ENCODE results near the gene ENOX1. TPM values are rescaled to one million over a fixed set of nuclear protein-coding genes. Genes with fewer than 3 reads are reported as not detected.

Gene ENOX1
- total and polyA plus RNA-seq, 2 of the 13 experiments (the other 11 are each of a cell fraction or from before 2014, with no cell fraction given), result not detected

GRCh38 chr13:43343645-43344044 is 443.1 kb downstream of the ENOX1 start:
- in situ Hi-C loops (cut with HindIII; ENCODE audit: extremely low pct_ligation_motif_present, low pct_unique_long_range_greater_than_20kb), result no loop called here
- Histone ChIP-seq H3K36me3 (replicated peaks in 1 of 2; ENCODE audit: control insufficient read depth in 1 of 2, insufficient read depth in 2 of 2, low read length in 2 of 2) (no peaks in the 10 kb centered on the region), H2AFZ (ENCODE audit: low read length) (no peak overlapping the region), H3K4me1 (ENCODE audit: insufficient read depth, low read length) (no peaks in the 10 kb centered on the region), H3K27ac (ENCODE audit: extremely low read length, insufficient read depth, low read length) (no peak overlapping the region), H3K4me2 (ENCODE audit: low read depth, low read length) (no peak overlapping the region), H4K20me1 (ENCODE audit: insufficient read depth, low read length) (no peaks in the 10 kb centered on the region), H3K9ac (ENCODE audit: insufficient read depth, low read depth, low read length) (no peak overlapping the region), H3K27me3 (ENCODE audit: control insufficient read depth in 1 of 2, insufficient read depth in 2 of 2, low read length in 2 of 2) (no peaks in the 10 kb centered on the region), H3K4me3 (replicated peaks in 1 of 3; ENCODE audit: insufficient read depth in 1 of 3, low read depth in 2 of 3, low read length in 3 of 3) (no peak overlapping the region), H3K79me2 (ENCODE audit: insufficient read depth, low read length) (no peaks in the 10 kb centered on the region), H3K9me3 (ENCODE audit: low read length) (no peaks in the 10 kb centered on the region)
- ATAC-seq (no peak), FAIRE-seq (no peak), DNase-seq (ENCODE audit: low spot score) (no peak)
- WGBS (ENCODE audit: low lambda C conversion rate), result 29% methylated on average over 2 of the region's 2 CpGs
- CTCF ChIA-PET (ENCODE audit: low intra/inter-chr PET ratio, low total read pairs), result no interaction called here
- POLR2A ChIA-PET, result no interaction called here
- TF ChIP-seq PAF1 (CRISPR knock-in tag; IDR thresholded peaks at IDR 0.05) (no peak), GFI1 (CRISPR knock-in tag; IDR thresholded peaks at IDR 0.05; ENCODE audit: borderline replicate concordance) (no peak), ELF4 (CRISPR knock-in tag; IDR thresholded peaks at IDR 0.05; ENCODE audit: borderline replicate concordance) (no peak), SCMH1 (CRISPR knock-in tag; IDR thresholded peaks at IDR 0.05; ENCODE audit: borderline replicate concordance) (no peak), ZBTB3 (CRISPR knock-in tag; IDR thresholded peaks at IDR 0.05; ENCODE audit: borderline replicate concordance, low read depth) (no peak), ZNF512B (CRISPR knock-in tag; IDR thresholded peaks at IDR 0.05; ENCODE audit: borderline replicate concordance) (no peak), HCFC1 (IDR thresholded peaks at IDR 0.05; ENCODE audit: low read depth, low read length) (no peak), ZNF317 (CRISPR knock-in tag; IDR thresholded peaks at IDR 0.05) (no peak), RNF2 (conservative IDR thresholded peaks at IDR 0.05; ENCODE audit: low read depth) (no peak), TCF7 (IDR thresholded peaks at IDR 0.05; ENCODE audit: low read depth) (no peak), ZNF350 (CRISPR knock-in tag; IDR thresholded peaks at IDR 0.05; ENCODE audit: borderline replicate concordance, low read depth) (no peak), TEAD3 (CRISPR knock-in tag; optimal IDR thresholded peaks at IDR 0.05; ENCODE audit: borderline replicate concordance) (no peak), CREB3 (CRISPR knock-in tag; IDR thresholded peaks at IDR 0.05) (no peak), HDAC1 (CRISPR knock-in tag; IDR thresholded peaks at IDR 0.05) (no peak), MXD4 (CRISPR knock-in tag; IDR thresholded peaks at IDR 0.05) (no peak), ZFAT (CRISPR knock-in tag; conservative IDR thresholded peaks at IDR 0.05) (no peak), NRL (CRISPR knock-in tag; IDR thresholded peaks at IDR 0.05; ENCODE audit: borderline replicate concordance) (no peak), ZNF782 (CRISPR knock-in tag; IDR thresholded peaks at IDR 0.05; ENCODE audit: borderline replicate concordance) (no peak)
- intact Hi-C loops (cut with micrococcal nuclease; ENCODE audit: unreplicated experiment), result no loop called here
- BruUV-seq (replicated peaks), result no TSS peak

Data from HepG2 (cell line).